C4-2B (cell line): Measurements from ENCODE around the gene KCTD2.

Source experiments
- CTCF ChIP-seq: fragments of 450-650 bp; conservative IDR thresholded peaks from 2 replicates; pipeline ENCODE4 v1.5.1; 2017; ENCODE audit warnings: mild to moderate bottlenecking
- ZFX ChIP-seq: fragments of 450-650 bp; IDR thresholded peaks from 2 replicates; pipeline ENCODE4 v1.6.1; 2017

- no peak for TF ChIP-seq CTCF
- TF ChIP-seq ZFX = no peak
Measured at GRCh38 chr17:75060434-75061054, 13.5 kb downstream of the KCTD2 start.
